Uterus (tissue), 4 donors: ENCODE results near the gene RIOK3. TPM values are rescaled to one million over a fixed set of nuclear protein-coding genes. Genes with fewer than 3 reads are reported as not detected.

Source experiments
- DNase-seq, 2 donors: peaks; one replicate each; pipeline ENCODE4 v3.0.0-alpha.2; 2019 to 2020
- H3K27ac ChIP-seq, 2 donors: fragments of 200-600 bp; sonication (generic); 1 replicate in 1 of 2; 2 replicates in 1 of 2; pipeline ENCODE4 v1.5.1; 2016 to 2018
- H3K27me3 ChIP-seq, 2 donors: fragments of 200-600 bp; sonication (generic); one replicate each; pipeline ENCODE4 v1.5.1; 2018 to 2019; ENCODE audit warnings: control low read depth in 1 of 2
- H3K36me3 ChIP-seq, 2 donors: fragments of 200-600 bp; sonication (generic); one replicate each; pipeline ENCODE4 v1.5.1; 2019; ENCODE audit warnings: control low read depth in 1 of 2
- H3K4me1 ChIP-seq, 2 donors: fragments of 200-600 bp; sonication (generic); one replicate each; pipeline ENCODE4 v1.5.1; 2018 to 2019; ENCODE audit warnings: control low read depth in 1 of 2
- H3K4me3 ChIP-seq, 2 donors: fragments of 200-600 bp; sonication (generic); 1 replicate in 1 of 2; 2 replicates in 1 of 2; pipeline ENCODE4 v1.5.1; 2018 to 2019; ENCODE audit warnings: mild to moderate bottlenecking in 1 of 2
- H3K9me3 ChIP-seq, 2 donors: fragments of 200-600 bp; sonication (generic); one replicate each; pipeline ENCODE4 v1.5.1; 2019; ENCODE audit warnings: control low read depth in 1 of 2
- POLR2A ChIP-seq, 2 donors: fragments of 450-650 bp; IDR thresholded peaks; one replicate each; pipeline ENCODE4 v1.6.1; 2016; ENCODE audit warnings: antibody characterized with exemption in 2 of 2, mild to moderate bottlenecking in 1 of 2, moderate library complexity in 1 of 2
- intact Hi-C: fragments of 100-400 bp; cut with DNase I; formaldehyde crosslinking; loops from one replicate; pipeline ENCODE4 v1.15.1; 2023; ENCODE audit warnings: low total_unique reads
- total RNA-seq, 4 donors: library from RNA; depleted of rRNA in 3 of 4; stranded (reverse); fragments of >200 nt in 3 of 4; gene quantifications; one replicate each; pipeline versions ENCODE4 v1.1.0 to v1.2.4, GENCODE V29; 2014 to 2023
- TF ChIP-seq, protein P1 (sequence below), 4 experiments: fragments of 200-600 bp in 2 of 4; fragments of 450-650 bp in 2 of 4; sonication (generic) in 2 of 4; IDR thresholded peaks; one replicate each; pipeline ENCODE4 v1.5.1; 2016 to 2019; ENCODE audit warnings: antibody characterized with exemption in 4 of 4, mild to moderate bottlenecking in 2 of 4, moderate library complexity in 1 of 4
- donor health status: DM: yes; HTN: yes; CAD: no.

RIOK3 gene
- total RNA-seq, 4 donors from 2014 or later = 14.4 to 53.3 (median 39.8) TPM

DNA sequence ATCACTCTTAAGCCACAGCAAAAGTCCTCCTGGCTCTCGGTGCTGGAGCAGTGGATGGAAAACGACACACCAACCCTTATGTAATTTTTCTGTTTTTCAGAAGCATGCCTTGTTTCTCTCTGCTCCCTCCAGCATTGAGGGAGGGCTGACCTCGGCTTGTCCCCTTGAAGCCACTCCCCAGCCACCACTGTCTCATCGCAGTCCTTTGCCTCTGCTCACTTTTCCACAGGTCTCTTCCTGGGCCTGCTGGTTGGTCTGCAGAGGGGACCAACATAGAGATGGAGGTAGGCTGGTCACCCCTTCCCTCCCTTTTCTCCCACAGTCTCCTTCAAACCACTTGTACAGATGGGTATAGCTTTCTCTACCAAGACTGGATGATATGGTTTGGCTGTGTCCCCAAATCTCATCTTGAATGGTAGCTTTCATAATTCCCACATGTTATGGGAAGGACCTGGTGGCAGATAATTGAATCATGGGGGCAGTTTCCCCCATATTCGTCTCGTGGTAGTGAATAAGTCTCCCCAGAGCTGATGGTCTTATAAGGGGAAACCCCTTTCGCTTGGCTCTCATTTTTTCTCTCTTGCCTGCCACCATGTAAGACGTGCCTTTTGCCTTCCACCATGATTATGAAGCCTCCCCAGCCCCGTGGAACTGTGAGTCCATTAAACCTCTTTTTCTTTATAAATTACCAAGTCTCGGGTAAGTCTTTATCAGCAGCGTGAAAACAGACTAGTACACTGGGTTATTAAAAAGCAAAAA, 14.3 kb upstream of the RIOK3 start:
- H3K27ac ChIP-seq = no peak overlapping the region
- no peak for DNase-seq
- no peaks in the 10 kb centered on the region for H3K9me3 ChIP-seq
- H3K4me3 ChIP-seq = peak overlapping the region in 1 of 2 donors; percentile 59
- H3K36me3 ChIP-seq = no peaks in the 10 kb centered on the region
- H3K27me3 ChIP-seq = no peaks in the 10 kb centered on the region
- intact Hi-C loops = no loop called here
- no peak for TF ChIP-seq POLR2A (IDR thresholded peaks at IDR 0.05)
- TF ChIP-seq, protein P1, sequence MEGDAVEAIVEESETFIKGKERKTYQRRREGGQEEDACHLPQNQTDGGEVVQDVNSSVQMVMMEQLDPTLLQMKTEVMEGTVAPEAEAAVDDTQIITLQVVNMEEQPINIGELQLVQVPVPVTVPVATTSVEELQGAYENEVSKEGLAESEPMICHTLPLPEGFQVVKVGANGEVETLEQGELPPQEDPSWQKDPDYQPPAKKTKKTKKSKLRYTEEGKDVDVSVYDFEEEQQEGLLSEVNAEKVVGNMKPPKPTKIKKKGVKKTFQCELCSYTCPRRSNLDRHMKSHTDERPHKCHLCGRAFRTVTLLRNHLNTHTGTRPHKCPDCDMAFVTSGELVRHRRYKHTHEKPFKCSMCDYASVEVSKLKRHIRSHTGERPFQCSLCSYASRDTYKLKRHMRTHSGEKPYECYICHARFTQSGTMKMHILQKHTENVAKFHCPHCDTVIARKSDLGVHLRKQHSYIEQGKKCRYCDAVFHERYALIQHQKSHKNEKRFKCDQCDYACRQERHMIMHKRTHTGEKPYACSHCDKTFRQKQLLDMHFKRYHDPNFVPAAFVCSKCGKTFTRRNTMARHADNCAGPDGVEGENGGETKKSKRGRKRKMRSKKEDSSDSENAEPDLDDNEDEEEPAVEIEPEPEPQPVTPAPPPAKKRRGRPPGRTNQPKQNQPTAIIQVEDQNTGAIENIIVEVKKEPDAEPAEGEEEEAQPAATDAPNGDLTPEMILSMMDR (IDR thresholded peaks at IDR 0.05) = no peak
- H3K4me1 ChIP-seq = no peaks in the 10 kb centered on the region

DNA sequence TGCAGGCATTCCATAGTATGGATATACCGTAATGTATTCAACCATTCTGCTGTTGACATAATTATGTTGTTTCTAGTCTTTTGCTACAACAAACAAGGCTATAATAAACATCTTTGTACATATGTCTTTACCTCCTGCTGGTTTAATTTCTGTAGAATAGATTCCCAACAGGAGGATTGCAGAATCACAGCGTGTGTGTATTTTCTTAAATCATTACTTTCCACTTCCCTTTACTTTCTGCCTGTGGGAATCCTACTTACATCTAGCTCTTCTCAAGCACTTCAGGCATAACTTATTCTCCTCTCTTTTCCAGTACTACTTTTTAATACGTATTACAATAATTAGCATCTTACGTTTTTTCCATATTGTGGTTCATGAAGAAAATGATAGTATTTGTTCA, 13.0 kb upstream of the RIOK3 start:
- intact Hi-C loops = no loop called here
- H3K4me1 ChIP-seq = no peaks in the 10 kb centered on the region
- H3K9me3 ChIP-seq = no peaks in the 10 kb centered on the region
- no peak overlapping the region for H3K4me3 ChIP-seq
- no peaks in the 10 kb centered on the region for H3K36me3 ChIP-seq
- H3K27me3 ChIP-seq = no peaks in the 10 kb centered on the region
- no peak for DNase-seq
- TF ChIP-seq, protein P1 (IDR thresholded peaks at IDR 0.05) = no peak
- TF ChIP-seq POLR2A (IDR thresholded peaks at IDR 0.05) = no peak
- H3K27ac ChIP-seq = no peak overlapping the region

DNA sequence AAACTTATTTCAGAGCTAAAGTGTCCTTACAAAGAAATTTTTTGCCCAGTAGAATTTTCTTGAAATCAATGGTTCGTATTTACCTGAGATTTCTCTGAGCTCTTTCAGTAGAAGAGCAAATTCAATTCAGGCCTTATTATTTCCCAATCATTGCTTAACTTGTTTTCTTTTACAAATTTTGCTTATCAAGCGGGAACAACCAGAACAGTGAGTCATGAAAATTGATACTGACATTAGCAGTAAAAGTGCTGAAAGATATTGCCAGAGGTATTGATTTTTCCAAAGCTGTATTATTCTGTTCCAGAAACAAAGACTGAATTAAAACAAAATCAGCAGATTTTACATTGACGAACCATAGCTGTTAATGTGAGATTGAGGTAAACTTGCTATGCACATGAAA, 10.1 kb upstream of the RIOK3 start:
- no peaks in the 10 kb centered on the region for H3K9me3 ChIP-seq
- H3K27ac ChIP-seq = no peak overlapping the region
- intact Hi-C loops = no loop called here
- no peaks in the 10 kb centered on the region for H3K4me1 ChIP-seq
- TF ChIP-seq, protein P1 (IDR thresholded peaks at IDR 0.05) = no peak
- TF ChIP-seq POLR2A (IDR thresholded peaks at IDR 0.05) = no peak
- DNase-seq = no peak
- H3K36me3 ChIP-seq = no peaks in the 10 kb centered on the region
- H3K27me3 ChIP-seq = no peaks in the 10 kb centered on the region
- no peak overlapping the region for H3K4me3 ChIP-seq

DNA sequence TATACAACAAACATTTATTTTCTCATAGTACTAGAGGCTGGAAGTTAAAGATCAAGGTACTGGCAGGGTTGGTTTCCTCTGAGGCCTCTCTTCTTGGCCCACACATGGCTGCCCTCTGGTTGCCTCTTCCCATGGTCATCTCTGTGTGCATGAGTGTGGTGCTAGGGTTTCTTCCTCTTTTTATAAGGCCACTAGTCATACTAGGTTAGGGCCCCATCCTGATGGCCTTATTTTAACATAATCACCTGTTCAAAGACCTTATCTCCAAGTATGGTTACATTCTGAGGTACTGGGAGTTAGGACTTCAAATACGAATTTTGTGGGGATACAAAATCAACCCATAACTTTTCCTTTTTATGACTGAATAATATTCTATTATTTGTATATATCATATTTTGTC, 4.8 kb upstream of the RIOK3 start:
- H3K27ac ChIP-seq = no peak overlapping the region
- H3K4me3 ChIP-seq = no peak overlapping the region
- H3K36me3 ChIP-seq = no peaks in the 10 kb centered on the region
- no peaks in the 10 kb centered on the region for H3K4me1 ChIP-seq
- H3K27me3 ChIP-seq = no peaks in the 10 kb centered on the region
- no peaks in the 10 kb centered on the region for H3K9me3 ChIP-seq
- no peak for DNase-seq
- intact Hi-C loops = no loop called here
- TF ChIP-seq POLR2A (IDR thresholded peaks at IDR 0.05) = no peak
- TF ChIP-seq, protein P1 (IDR thresholded peaks at IDR 0.05) = no peak

DNA sequence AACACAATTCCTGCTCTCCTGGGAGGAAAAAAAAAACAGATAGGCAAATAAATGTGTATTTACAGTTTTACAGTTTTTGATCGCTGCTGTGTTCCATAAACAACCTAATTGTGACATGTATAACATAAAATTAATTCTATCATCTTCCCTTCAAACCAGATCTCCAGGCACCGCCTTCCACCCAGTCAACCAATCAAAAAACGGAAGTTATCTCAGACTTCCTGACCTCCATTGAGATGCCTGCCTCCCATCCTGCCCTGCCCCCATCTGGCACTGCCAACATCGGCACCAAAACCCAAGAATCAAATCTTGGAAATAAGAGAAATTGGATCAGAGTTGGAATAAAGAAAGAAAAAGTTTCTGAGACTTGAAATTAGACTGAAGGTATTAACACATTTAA, 3.1 kb upstream of the RIOK3 start:
- no peaks in the 10 kb centered on the region for H3K36me3 ChIP-seq
- H3K27ac ChIP-seq = no peak overlapping the region
- no peaks in the 10 kb centered on the region for H3K9me3 ChIP-seq
- no peak for TF ChIP-seq POLR2A (IDR thresholded peaks at IDR 0.05)
- TF ChIP-seq, protein P1 (IDR thresholded peaks at IDR 0.05) = no peak
- H3K4me3 ChIP-seq = no peak overlapping the region
- no peaks in the 10 kb centered on the region for H3K4me1 ChIP-seq
- intact Hi-C loops = loop anchor here (2.0 kb wide), 1 partner anchor 51 kb away; no protein-coding TSS in a partner anchor
- no peak for DNase-seq
- no peaks in the 10 kb centered on the region for H3K27me3 ChIP-seq
